Heart right ventricle (tissue), 16 donors: ENCODE measurements around the gene SYK. TPM values are rescaled to one million over a fixed set of nuclear protein-coding genes. Genes with fewer than 3 reads are reported as not detected.
"Not testable (repeated sequence)": the region's sequence is repeated elsewhere in the genome, so short reads cannot be mapped to it uniquely, and the experiment has no call there.

ENCODE experiments used
- ATAC-seq, 8 donors: fragments of 200-7000 bp; cut with Tn5 transposase; one replicate each; pipeline ENCODE4 v1.9.1; 2020; ENCODE audit warnings: mild to moderate bottlenecking in 8 of 8, moderate library complexity in 8 of 8, moderate number of reproducible peaks in 1 of 8
- DNase-seq, 2 donors: peaks; one replicate each; pipeline ENCODE4 v3.0.0-alpha.2; 2020
- H3K27ac ChIP-seq, 10 donors: fragments of 200-600 bp; sonication (generic) in 2 of 10; one replicate each; pipeline versions ENCODE4 v1.5.0 to v1.8.0; 2020 to 2022; ENCODE audit warnings: mild to moderate bottlenecking in 3 of 10
- H3K27me3 ChIP-seq, 7 donors: fragments of 200-600 bp; one replicate each; pipeline ENCODE4 v1.8.0; 2021 to 2022; ENCODE audit warnings: mild to moderate bottlenecking in 2 of 7
- H3K36me3 ChIP-seq, 9 donors: fragments of 200-600 bp; sonication (generic) in 1 of 9; one replicate each; pipeline versions ENCODE4 v1.5.0 to v1.8.0; 2020 to 2022; ENCODE audit warnings: mild to moderate bottlenecking in 2 of 9
- H3K4me1 ChIP-seq, 9 donors: fragments of 200-600 bp; sonication (generic) in 1 of 9; one replicate each; pipeline versions ENCODE4 v1.5.0 to v1.8.0; 2020 to 2022; ENCODE audit warnings: mild to moderate bottlenecking in 4 of 9
- H3K4me3 ChIP-seq, 10 donors: fragments of 200-600 bp; sonication (generic) in 2 of 10; one replicate each; pipeline versions ENCODE4 v1.5.0 to v1.8.0; 2020 to 2022; ENCODE audit warnings: mild to moderate bottlenecking in 7 of 10, moderate library complexity in 2 of 10
- H3K9me3 ChIP-seq, 11 donors: fragments of 200-600 bp in 10 of 11; sonication (generic) in 2 of 11; one replicate each; pipeline versions ENCODE4 v1.5.0 to v1.8.0; 2013 to 2022; ENCODE audit warnings: mild to moderate bottlenecking in 2 of 11, control low read depth in 1 of 11, moderate library complexity in 1 of 11
- WGBS, 2 donors: extraction: QIAGEN DNeasy Blood & Tissue Kit; methylation state at CpG; one replicate each; pipeline ENCODE4 v1.1.7; 2013; ENCODE audit warnings: inconsistent platforms in 1 of 2; 5-methylcytosine and 5-hydroxymethylcytosine counted together
- intact Hi-C, 10 donors: fragments of 100-400 bp; cut with DNase I; formaldehyde crosslinking; loops; one replicate each; pipeline versions ENCODE4 v1.11.1 to v1.14.2; 2022
- long read RNA-seq, 3 donors: library from polyadenylated mRNA; unstranded; transcript quantifications; one replicate each; pipeline ENCODE4 v2.0.0, GENCODE V29; 2020 to 2021
- polyA plus RNA-seq, 2 donors: library from polyadenylated mRNA; stranded (reverse); fragments of 200-250 nt; gene quantifications; one replicate each; pipeline ENCODE4 v1.2.3, GENCODE V29; 2013
- total RNA-seq, 10 donors: library from RNA; stranded (reverse); fragmentation: NEBNext Ultra II Directional in 3 of 10; extraction: Animal tissue kit (Norgen Biotek cat#: 25700) in 3 of 10; gene quantifications; one replicate each; pipeline versions ENCODE4 v1.2.1 to v1.2.4, GENCODE V29; 2021 to 2023
- TF ChIP-seq, protein P1 (sequence below), 9 donors: fragments of 200-600 bp; sonication (generic) in 2 of 9; IDR thresholded peaks; one replicate each; pipeline versions ENCODE4 v1.5.0 to v1.8.0; 2021 to 2022; ENCODE audit warnings: antibody characterized with exemption in 9 of 9, mild to moderate bottlenecking in 5 of 9, moderate library complexity in 1 of 9
- donor health status: Arrhythmogenic right ventricular cardiomyopathy.
- donor health status: ischemic (EF 13 %, LVEDD 7.1; RV severe dilation, severe dysfunction).
- donor health status: healthy with polysubstance abuse.
- donor health status: DM: no; HTN: yes; CAD: no.
- donor health status: DM: no; HTN: no; CAD: no.
- donor health status: ischemic (EF 25% LVEDD 6.9; RV normal size, moderate dysfunction).
- donor health status: ischemic (EF 25% LVEDD 5.7; RV mildly dilated, moderate dysfunction).
- donor health status: healthy.
- donor health status: DM: yes; HTN: yes; CAD: no.
- donor health status: Ischemic cardiomyopathy.
- donor health status: ischemic (EF 35%, LVEDD 5.7; RV mildly dilated, moderate dysfunction).
- donor health status: nonischemic (EF 11% LVEDD 7.7; RV severe dilation, severe dysfunction).
- donor health status: DM: yes; HTN: yes; CAD: no.
- donor health status: PGD.
- donor health status: ischemic (EF 29% LVEDD 5.4; RV normal size, mild dysfunction).
- donor health status: nonischemic (EF 23%, LVEDD 6.1; RV moderate dilation, normal function).

Gene SYK
- total RNA-seq (10 to 100 TPM in 1 of 10 donors, 1 to 10 TPM in 9; 1.0 to 26.1 (median 3.0) TPM), polyA plus RNA-seq (1 to 10 TPM in 1 of 2 donors, under 1 TPM in 1; 0.96 to 1.5 TPM)
- long read RNA-seq, donor 1, full-length matches to known transcripts: 2 of 4 reads
- long read RNA-seq, donor 1, partial matches to known transcripts: 1 of 4 reads
- long read RNA-seq, donor 1, other reads (novel, unspliced or antisense): 1 of 4 reads
- long read RNA-seq, donor 2, full-length matches to known transcripts: 2 of 5 reads
- long read RNA-seq, donor 2, partial matches to known transcripts: 1 of 5 reads
- long read RNA-seq, donor 2, other reads (novel, unspliced or antisense): 2 of 5 reads
- long read RNA-seq, donor 3, full-length matches to known transcripts: 7 of 9 reads
- long read RNA-seq, donor 3, partial matches to known transcripts: 1 of 9 reads
- long read RNA-seq, donor 3, other reads (novel, unspliced or antisense): 1 of 9 reads

DNA sequence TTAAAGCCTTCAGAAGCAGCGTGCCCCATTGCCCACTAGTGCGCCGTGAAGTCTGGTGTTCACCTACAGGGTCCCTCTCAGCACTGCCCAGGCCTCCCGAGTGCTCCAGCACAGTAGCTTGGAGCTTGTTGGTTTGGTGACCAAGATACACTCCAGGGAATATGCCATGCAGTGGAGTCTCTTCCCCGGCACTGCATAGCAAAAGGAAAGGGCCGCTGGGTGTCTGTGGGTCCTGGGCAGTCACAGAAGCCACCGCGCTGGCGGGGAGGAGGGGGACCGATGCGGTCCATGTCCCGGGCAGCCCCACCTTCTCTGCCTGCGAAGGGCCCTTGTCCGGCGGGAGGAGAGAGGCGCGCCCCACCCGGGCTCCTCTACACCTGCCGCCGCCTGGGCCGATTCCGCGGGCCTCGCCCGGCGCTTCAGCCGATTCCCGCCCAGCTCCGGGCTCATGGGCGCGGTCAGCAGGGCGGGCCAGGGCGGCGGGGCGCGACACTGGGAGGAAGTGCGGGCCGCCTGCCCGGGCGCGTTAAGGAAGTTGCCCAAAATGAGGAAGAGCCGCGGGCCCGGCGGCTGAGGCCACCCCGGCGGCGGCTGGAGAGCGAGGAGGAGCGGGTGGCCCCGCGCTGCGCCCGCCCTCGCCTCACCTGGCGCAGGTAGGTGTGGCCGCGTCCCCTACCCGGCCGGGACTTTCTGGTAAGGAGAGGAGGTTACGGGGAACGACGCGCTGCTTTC is at the start of gene SYK:
Gene SYK (plus strand): TSS at position 579 of the 732 bp plus-strand sequence. CDS start 42,080 bp downstream, outside the sequence.
- H3K9me3 ChIP-seq: no peaks in the 10 kb centered on the region
- TF ChIP-seq, protein P1, sequence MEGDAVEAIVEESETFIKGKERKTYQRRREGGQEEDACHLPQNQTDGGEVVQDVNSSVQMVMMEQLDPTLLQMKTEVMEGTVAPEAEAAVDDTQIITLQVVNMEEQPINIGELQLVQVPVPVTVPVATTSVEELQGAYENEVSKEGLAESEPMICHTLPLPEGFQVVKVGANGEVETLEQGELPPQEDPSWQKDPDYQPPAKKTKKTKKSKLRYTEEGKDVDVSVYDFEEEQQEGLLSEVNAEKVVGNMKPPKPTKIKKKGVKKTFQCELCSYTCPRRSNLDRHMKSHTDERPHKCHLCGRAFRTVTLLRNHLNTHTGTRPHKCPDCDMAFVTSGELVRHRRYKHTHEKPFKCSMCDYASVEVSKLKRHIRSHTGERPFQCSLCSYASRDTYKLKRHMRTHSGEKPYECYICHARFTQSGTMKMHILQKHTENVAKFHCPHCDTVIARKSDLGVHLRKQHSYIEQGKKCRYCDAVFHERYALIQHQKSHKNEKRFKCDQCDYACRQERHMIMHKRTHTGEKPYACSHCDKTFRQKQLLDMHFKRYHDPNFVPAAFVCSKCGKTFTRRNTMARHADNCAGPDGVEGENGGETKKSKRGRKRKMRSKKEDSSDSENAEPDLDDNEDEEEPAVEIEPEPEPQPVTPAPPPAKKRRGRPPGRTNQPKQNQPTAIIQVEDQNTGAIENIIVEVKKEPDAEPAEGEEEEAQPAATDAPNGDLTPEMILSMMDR (IDR thresholded peaks at IDR 0.05): no peak
- H3K36me3 ChIP-seq: no peaks in the 10 kb centered on the region
- 3 to 4% methylated on average over 56 to 64 of the region's 64 CpGs for WGBS, 2 donors
- H3K27me3 ChIP-seq: peaks cover 18 to 81% (median 62%) of the 10 kb centered on the region in 7 donors
- intact Hi-C loops: loop anchor here in 1 of 10 donors (10.0 kb wide), 1 partner anchor 63 kb away; no protein-coding TSS in a partner anchor
- peaks cover 4 to 55% (median 8%) of the 10 kb centered on the region in 9 donors for H3K4me1 ChIP-seq
- peak within 1 kb of the TSS in 7 of 10 donors; percentile 13 to 93 (median 65) for H3K27ac ChIP-seq
- DNase-seq (peak; percentile 11 to 55), ATAC-seq (peak; percentile 49 to 93 (median 78))
- peak within 1 kb of the TSS; percentile 20 to 61 (median 45) for H3K4me3 ChIP-seq

DNA sequence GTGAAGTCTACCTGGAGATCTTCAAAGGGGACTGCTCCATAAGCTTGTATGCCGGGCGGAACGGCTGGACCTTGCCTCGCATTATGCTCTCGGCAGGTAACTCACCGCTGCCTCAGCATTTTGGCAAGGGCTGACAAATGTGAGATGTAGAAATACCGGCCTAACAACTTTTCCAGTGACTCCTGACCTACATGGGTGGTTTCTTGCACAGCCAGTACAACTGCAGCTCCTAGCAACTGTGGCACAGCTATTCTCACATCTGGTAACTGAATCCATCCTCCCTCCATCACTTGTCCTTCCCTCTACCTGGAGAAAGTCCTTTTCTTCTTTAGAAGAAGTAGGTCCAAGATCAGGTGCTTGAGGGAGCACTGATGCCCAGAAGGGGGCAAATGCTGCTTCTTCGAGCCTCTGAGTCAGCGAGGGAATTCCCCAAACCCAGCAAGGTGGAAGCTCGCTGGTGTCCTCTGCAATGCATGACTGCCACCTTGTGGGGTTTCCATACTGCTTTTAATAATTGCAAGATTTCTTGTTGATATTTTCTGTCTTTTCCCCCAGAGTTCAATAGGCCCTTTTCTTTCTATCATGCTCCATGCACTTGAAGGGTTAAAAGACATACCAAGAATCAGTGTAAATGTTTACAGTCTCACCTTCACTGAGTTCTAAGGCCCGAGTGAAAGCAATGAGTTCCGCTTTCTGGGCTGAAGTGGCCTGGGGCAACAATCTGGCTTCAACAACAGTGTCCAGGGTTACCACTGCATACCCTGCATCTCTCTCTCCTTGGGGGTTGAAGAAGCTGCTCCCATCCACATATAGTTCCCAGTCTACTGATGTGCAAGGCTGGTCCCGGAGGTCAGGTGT is 45.9 kb upstream of the SYK start:
- TF ChIP-seq, protein P1 (IDR thresholded peaks at IDR 0.05): peak; percentile 12 to 57 (median 40)
- not testable (repeated sequence) for ATAC-seq, H3K9me3 ChIP-seq, H3K4me1 ChIP-seq, H3K36me3 ChIP-seq, H3K27ac ChIP-seq, H3K4me3 ChIP-seq, H3K27me3 ChIP-seq
- intact Hi-C loops: loop anchor here in 4 of 10 donors (5.0 to 10.0 kb wide), 4 partner anchors 112 to 1161 kb away; no protein-coding TSS in a partner anchor
- 61 to 65% methylated on average over 12 to 13 of the region's 13 CpGs for WGBS, 2 donors
- peak in 1 of 2 donors; percentile 16 for DNase-seq

DNA sequence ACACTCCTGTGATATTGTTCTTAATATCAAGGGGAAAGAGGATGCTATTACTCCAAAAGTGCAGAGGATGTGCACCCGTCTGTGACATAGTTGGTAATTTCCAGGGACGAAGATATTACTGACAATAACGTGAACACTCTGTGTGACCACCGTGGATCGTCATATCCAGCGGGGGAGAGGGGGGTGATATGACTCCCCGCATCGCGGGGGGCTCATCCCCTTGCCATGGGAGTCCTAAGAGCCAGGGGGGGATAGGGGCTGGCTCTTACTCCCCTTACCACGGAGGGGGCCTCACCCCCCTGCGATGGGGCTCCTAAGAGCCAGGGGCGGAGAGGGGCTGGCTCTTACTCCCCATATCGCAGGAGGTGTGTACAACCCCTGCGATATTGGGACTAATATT is 41.0 kb upstream of the SYK start:
- H3K27ac ChIP-seq, H3K4me1 ChIP-seq, H3K4me3 ChIP-seq, ATAC-seq, H3K27me3 ChIP-seq, H3K36me3 ChIP-seq, DNase-seq, H3K9me3 ChIP-seq: not testable (repeated sequence)
- 80 to 83% methylated on average over 14 of the region's 14 CpGs for WGBS, 2 donors
- intact Hi-C loops: loop anchor here in 2 of 10 donors (10.0 kb wide), 2 partner anchors 616 to 626 kb away; no protein-coding TSS in a partner anchor

DNA sequence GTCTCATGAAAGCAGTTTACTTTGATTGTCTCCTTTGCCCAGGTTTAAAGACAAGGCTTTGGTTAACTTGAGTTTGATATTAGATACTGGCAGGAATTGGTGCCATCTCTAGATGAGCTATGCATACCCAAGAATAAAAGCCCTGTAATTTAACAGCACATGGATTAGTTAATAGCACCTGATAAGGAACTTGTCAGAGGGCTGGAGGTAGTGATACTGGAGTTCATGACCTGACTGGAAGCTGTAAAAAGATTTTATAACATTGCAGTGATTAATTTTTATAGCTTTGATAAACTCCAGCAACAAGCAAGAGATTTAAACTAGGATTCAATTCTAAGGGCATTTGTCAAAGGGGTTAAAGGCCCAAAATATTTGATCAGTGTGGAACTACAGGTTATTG is 34.9 kb upstream of the SYK start:
- no peak for ATAC-seq
- Histone ChIP-seq H3K36me3 (no peaks in the 10 kb centered on the region), H3K27me3 (peaks cover 0 to 3% (median 0%) of the 10 kb centered on the region in 7 donors), H3K4me3 (no peak overlapping the region), H3K27ac (no peak overlapping the region), H3K9me3 (peaks cover 0 to 26% (median 5%) of the 10 kb centered on the region in 11 donors), H3K4me1 (peaks cover 0 to 13% (median 0%) of the 10 kb centered on the region in 9 donors)
- intact Hi-C loops: loop anchor here in 2 of 10 donors (10.0 kb wide), 2 partner anchors 622 to 632 kb away; no protein-coding TSS in a partner anchor
- DNase-seq: no peak
- TF ChIP-seq, protein P1 (IDR thresholded peaks at IDR 0.05): no peak
